T-helper 17 cell (primary cell): ENCODE measurements around the gene ARL2BP. TPM values are rescaled to one million over a fixed set of nuclear protein-coding genes. Genes with fewer than 3 reads are reported as not detected.
"Not testable (repeated sequence)": the region's sequence is repeated elsewhere in the genome, so short reads cannot be mapped to it uniquely, and the experiment has no call there.

ENCODE experiments used
- ATAC-seq: fragments of 150-1000 bp; cut with Tn5 transposase; 2 replicates; pipeline ENCODE4 v1.10.0; 2021; ENCODE audit warnings: mild to moderate bottlenecking, moderate library complexity
- DNase-seq, 3 donors: peaks; one replicate each; pipeline versions ENCODE4 v3.0.0 to v3.0.0-alpha.2; 2020 to 2021
- H3K9me3 ChIP-seq: one replicate; pipeline ENCODE4 v1.7.0; 2013; ENCODE audit warnings: low read length, mild to moderate bottlenecking; ENCODE audit not compliant: control insufficient read depth, poor library complexity, severe bottlenecking
- H3K27ac Mint-ChIP-seq: one replicate; pipeline ENCODE4 v1.8.0; 2022; ENCODE audit warnings: mild to moderate bottlenecking, moderate library complexity, mixed read lengths
- H3K27me3 Mint-ChIP-seq: one replicate; pipeline ENCODE4 v1.8.0; 2022; ENCODE audit warnings: mixed read lengths
- H3K36me3 Mint-ChIP-seq: one replicate; pipeline ENCODE4 v1.8.0; 2022; ENCODE audit warnings: low read depth, mixed read lengths
- H3K4me1 Mint-ChIP-seq: one replicate; pipeline ENCODE4 v1.8.0; 2022; ENCODE audit warnings: mild to moderate bottlenecking, mixed read lengths
- H3K4me3 Mint-ChIP-seq: one replicate; pipeline ENCODE4 v1.8.0; 2022; ENCODE audit warnings: mild to moderate bottlenecking, moderate library complexity, mixed read lengths
- total RNA-seq, 4 donors: library from RNA in 2 of 4; stranded (reverse) in 2 of 4; gene quantifications; one replicate each; pipeline ENCODE4 v1.2.3 and lab custom pipeline; 2022 to 2026

The ARL2BP gene
- total RNA-seq: 10 to 100 TPM; 37.0 to 39.6 TPM
- total RNA-seq (lab: John Stamatoyannopoulos, UW): 54.0 to 73.6 reads per million in 2 donors

GRCh38 chr16:57244767-57245471 is at the start of gene ARL2BP:
ARL2BP (plus strand) TSS chr16:57245259; CDS start chr16:57245368, 109 bp downstream.
- DNase-seq: peak; percentile 96 to 97 (median 96)

GRCh38 chr16:57196286-57196685 is 48.8 kb upstream of the ARL2BP start:
- Mint-ChIP-seq H3K27ac (no peak overlapping the region), H3K4me1 (peaks cover 8% of the 10 kb centered on the region), H3K27me3 (no peaks in the 10 kb centered on the region), H3K4me3 (no peak overlapping the region), H3K36me3 (no peaks in the 10 kb centered on the region)
- DNase-seq (no peak), ATAC-seq (no peak)
- H3K9me3 ChIP-seq: no peaks in the 10 kb centered on the region

More at GRCh38 chr16:57244767-57245471, at the start of gene ARL2BP:
- no peaks in the 10 kb centered on the region for H3K9me3 ChIP-seq
- peak within 1 kb of the TSS; percentile 94 for H3K4me3 Mint-ChIP-seq
- peak; percentile 95 for ATAC-seq
- H3K4me1 Mint-ChIP-seq: peaks cover 18% of the 10 kb centered on the region
- H3K27ac Mint-ChIP-seq: peak within 1 kb of the TSS; percentile 96
- H3K36me3 Mint-ChIP-seq: no peaks in the 10 kb centered on the region
- H3K27me3 Mint-ChIP-seq: no peaks in the 10 kb centered on the region

DNA sequence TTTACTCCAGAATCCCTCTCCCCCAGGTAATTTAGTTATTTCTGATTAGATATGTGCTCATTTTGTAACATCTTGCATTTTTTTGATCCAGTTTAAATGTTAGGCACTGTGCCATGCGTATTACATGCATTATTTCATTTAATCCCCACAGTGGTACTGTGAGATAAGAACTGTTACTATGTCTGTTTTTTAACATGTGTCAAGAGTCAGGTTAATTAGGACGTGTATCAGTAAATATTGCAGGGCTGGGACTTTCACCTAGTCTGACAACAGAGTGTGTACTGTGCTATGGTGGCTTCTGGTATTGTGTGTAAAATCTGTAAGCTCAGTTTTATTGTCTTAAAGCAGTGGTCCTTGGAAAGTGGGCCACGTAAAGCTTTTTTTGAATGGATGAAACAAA is 48.3 kb upstream of the ARL2BP start:
- Mint-ChIP-seq H3K27ac (no peak overlapping the region), H3K36me3 (no peaks in the 10 kb centered on the region)

GRCh38 chr16:57200321-57200720 is 44.7 kb upstream of the ARL2BP start:
- H3K27me3 Mint-ChIP-seq, H3K4me3 Mint-ChIP-seq, H3K27ac Mint-ChIP-seq, H3K9me3 ChIP-seq, DNase-seq, H3K36me3 Mint-ChIP-seq, ATAC-seq, H3K4me1 Mint-ChIP-seq: not testable (repeated sequence)

More for the DNA sequence above, 48.3 kb upstream of the ARL2BP start:
- Mint-ChIP-seq H3K4me3 (no peak overlapping the region), H3K4me1 (peaks cover 8% of the 10 kb centered on the region), H3K27me3 (no peaks in the 10 kb centered on the region)
- H3K9me3 ChIP-seq: no peaks in the 10 kb centered on the region
- no peak for DNase-seq
- no peak for ATAC-seq

- not testable (repeated sequence) for H3K36me3 Mint-ChIP-seq, ATAC-seq
These were observed 44.1 kb upstream of the ARL2BP start for GRCh38 chr16:57200926-57201325.

GRCh38 chr16:57202095-57202886 is 42.8 kb upstream of the ARL2BP start:
- peaks cover 2% of the 10 kb centered on the region for H3K36me3 Mint-ChIP-seq
- DNase-seq: no peak
- no peak overlapping the region for H3K27ac Mint-ChIP-seq
- no peaks in the 10 kb centered on the region for H3K27me3 Mint-ChIP-seq
- H3K4me1 Mint-ChIP-seq: peaks cover 8% of the 10 kb centered on the region
- no peaks in the 10 kb centered on the region for H3K9me3 ChIP-seq
- no peak for ATAC-seq
- H3K4me3 Mint-ChIP-seq: no peak overlapping the region

More at GRCh38 chr16:57200926-57201325, 44.1 kb upstream of the ARL2BP start:
- not testable (repeated sequence) for H3K4me1 Mint-ChIP-seq, H3K9me3 ChIP-seq, H3K27ac Mint-ChIP-seq, H3K4me3 Mint-ChIP-seq, DNase-seq, H3K27me3 Mint-ChIP-seq

DNA sequence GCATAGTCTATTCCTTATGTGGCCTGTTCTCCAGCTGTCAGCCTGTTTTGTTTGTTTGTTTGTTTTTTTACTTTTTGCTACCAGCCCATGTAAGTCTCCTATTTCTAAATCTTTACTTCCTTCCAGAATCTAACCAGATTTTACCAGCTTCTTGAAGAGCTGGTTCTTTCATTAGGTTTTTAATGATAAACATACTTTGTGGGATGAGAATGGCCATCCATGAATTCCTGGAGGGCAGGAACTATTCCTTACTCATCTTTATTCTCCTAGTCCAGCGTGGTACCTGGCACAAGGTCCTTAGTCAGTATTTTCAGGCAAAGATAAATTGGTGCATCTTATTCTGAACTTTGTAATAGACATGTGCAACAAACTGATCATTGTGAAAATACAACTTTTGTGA is 41.6 kb upstream of the ARL2BP start:
- ATAC-seq: no peak
- Mint-ChIP-seq H3K36me3 (peaks cover 4% of the 10 kb centered on the region), H3K4me3 (no peak overlapping the region), H3K4me1 (peaks cover 7% of the 10 kb centered on the region), H3K27ac (no peak overlapping the region), H3K27me3 (no peaks in the 10 kb centered on the region)
- H3K9me3 ChIP-seq: no peaks in the 10 kb centered on the region
- no peak for DNase-seq

- Mint-ChIP-seq H3K4me3 (no peak overlapping the region), H3K27me3 (no peaks in the 10 kb centered on the region), H3K27ac (no peak overlapping the region), H3K36me3 (peaks cover 4% of the 10 kb centered on the region), H3K4me1 (peaks cover 5% of the 10 kb centered on the region)
- no peak for ATAC-seq
- no peak for DNase-seq
- H3K9me3 ChIP-seq: no peaks in the 10 kb centered on the region
These were observed 40.4 kb upstream of the ARL2BP start for GRCh38 chr16:57204675-57205074.

- no peak for DNase-seq
- Mint-ChIP-seq H3K36me3 (peaks cover 11% of the 10 kb centered on the region), H3K27ac (no peak overlapping the region), H3K27me3 (no peaks in the 10 kb centered on the region), H3K4me3 (no peak overlapping the region), H3K4me1 (no peaks in the 10 kb centered on the region)
- no peak for ATAC-seq
- H3K9me3 ChIP-seq: no peaks in the 10 kb centered on the region
These were observed 36.1 kb upstream of the ARL2BP start for GRCh38 chr16:57208926-57209325.

- H3K4me1 Mint-ChIP-seq: no peaks in the 10 kb centered on the region
- DNase-seq (no peak), ATAC-seq (no peak)
- peaks cover 10% of the 10 kb centered on the region for H3K36me3 Mint-ChIP-seq
- no peaks in the 10 kb centered on the region for H3K27me3 Mint-ChIP-seq
- H3K4me3 Mint-ChIP-seq: no peak overlapping the region
- no peak overlapping the region for H3K27ac Mint-ChIP-seq
- no peaks in the 10 kb centered on the region for H3K9me3 ChIP-seq
These were observed 35.3 kb upstream of the ARL2BP start for GRCh38 chr16:57209780-57210179.

DNA sequence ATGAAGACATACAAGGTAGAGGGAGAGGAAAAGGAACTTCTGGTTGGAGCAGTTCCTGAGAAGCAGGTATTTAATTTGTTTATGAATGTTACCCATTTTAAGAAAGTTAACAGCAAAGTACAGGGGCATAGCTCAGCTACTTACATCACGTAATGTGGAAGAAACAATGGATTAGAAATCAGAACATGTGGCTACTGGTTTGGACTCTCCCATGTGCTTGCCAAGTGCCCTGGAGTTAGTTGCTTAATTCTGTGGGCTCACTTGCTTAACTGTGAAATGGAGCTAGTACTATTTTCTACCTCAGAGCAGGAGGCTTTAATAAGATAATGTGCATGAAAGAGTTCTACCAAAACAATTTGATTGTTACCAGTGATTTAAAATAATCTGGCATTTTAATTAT is 31.6 kb upstream of the ARL2BP start:
- peaks cover 19% of the 10 kb centered on the region for H3K9me3 ChIP-seq
- ATAC-seq: no peak
- Mint-ChIP-seq H3K4me1 (no peaks in the 10 kb centered on the region), H3K36me3 (peaks cover 22% of the 10 kb centered on the region), H3K27ac (no peak overlapping the region), H3K4me3 (no peak overlapping the region), H3K27me3 (no peaks in the 10 kb centered on the region)
- no peak for DNase-seq

GRCh38 chr16:57216968-57217367 is 28.1 kb upstream of the ARL2BP start:
- Mint-ChIP-seq H3K27ac (no peak overlapping the region), H3K4me1 (no peaks in the 10 kb centered on the region), H3K4me3 (no peak overlapping the region)

GRCh38 chr16:57223057-57223456 is 22.0 kb upstream of the ARL2BP start:
- H3K4me1 Mint-ChIP-seq: no peaks in the 10 kb centered on the region
- H3K27me3 Mint-ChIP-seq: no peaks in the 10 kb centered on the region
- DNase-seq: no peak
- no peaks in the 10 kb centered on the region for H3K9me3 ChIP-seq
- peaks cover 12% of the 10 kb centered on the region for H3K36me3 Mint-ChIP-seq
- no peak overlapping the region for H3K4me3 Mint-ChIP-seq
- H3K27ac Mint-ChIP-seq: no peak overlapping the region
- ATAC-seq: no peak

More at GRCh38 chr16:57216968-57217367, 28.1 kb upstream of the ARL2BP start:
- Mint-ChIP-seq H3K27me3 (no peaks in the 10 kb centered on the region), H3K36me3 (peaks cover 29% of the 10 kb centered on the region)
- ATAC-seq: no peak
- no peak for DNase-seq
- H3K9me3 ChIP-seq: peaks cover 19% of the 10 kb centered on the region
